Muscle of leg (tissue), 11 donors: ENCODE results near the gene EP300. TPM values are rescaled to one million over a fixed set of nuclear protein-coding genes. Genes with fewer than 3 reads are reported as not detected.
A peak's percentile ranks its signal among the peaks of the same experiment; 100 is the strongest.

Experiments
- DNase-seq: peaks from one replicate; pipeline ENCODE4 v3.0.0; 2013
- H3K27ac ChIP-seq: one replicate; pipeline ENCODE4 v1.5.1; 2013; ENCODE audit warnings: mild to moderate bottlenecking, low read length, control low read depth
- H3K27me3 ChIP-seq: one replicate; pipeline ENCODE4 v1.6.1; 2013; ENCODE audit warnings: low read length; ENCODE audit not compliant: control insufficient read depth, insufficient read depth
- H3K36me3 ChIP-seq: one replicate; pipeline ENCODE4 v1.6.1; 2013; ENCODE audit warnings: low read length; ENCODE audit not compliant: control insufficient read depth, insufficient read depth
- H3K4me1 ChIP-seq: one replicate; pipeline ENCODE4 v1.6.1; 2013; ENCODE audit warnings: low read length; ENCODE audit not compliant: control insufficient read depth, insufficient read depth
- H3K4me3 ChIP-seq: one replicate; pipeline ENCODE4 v1.5.1; 2013; ENCODE audit warnings: low read length, control low read depth
- H3K9me3 ChIP-seq: replicated peaks from 2 replicates; pipeline ENCODE4 v1.6.1; 2013; ENCODE audit warnings: low read depth, low read length; ENCODE audit not compliant: control insufficient read depth
- WGBS: methylation state at CpG from one replicate; pipeline ENCODE4 v1.1.5; 2013; ENCODE audit warnings: missing lambda C conversion rate; ENCODE audit not compliant: insufficient coverage; 5-methylcytosine and 5-hydroxymethylcytosine counted together
- polyA plus RNA-seq, 8 donors: library from polyadenylated mRNA; unstranded; fragments of 120-200 nt; gene quantifications; one replicate each; pipeline versions ENCODE4 v1.2.1 to v1.2.3, GENCODE V29; 2013; ENCODE audit warnings: inconsistent platforms in 1 of 8, low replicate concordance in 1 of 8; ENCODE audit not compliant: insufficient read length in 8 of 8, insufficient read depth in 1 of 8
- total RNA-seq: library from RNA; stranded (reverse); fragments of 120-200 nt; gene quantifications from one replicate; pipeline ENCODE4 v1.2.4, GENCODE V29; 2013

EP300 gene
- total and polyA plus RNA-seq, 9 donors: 27.6 to 48.0 (median 34.8) TPM

DNA sequence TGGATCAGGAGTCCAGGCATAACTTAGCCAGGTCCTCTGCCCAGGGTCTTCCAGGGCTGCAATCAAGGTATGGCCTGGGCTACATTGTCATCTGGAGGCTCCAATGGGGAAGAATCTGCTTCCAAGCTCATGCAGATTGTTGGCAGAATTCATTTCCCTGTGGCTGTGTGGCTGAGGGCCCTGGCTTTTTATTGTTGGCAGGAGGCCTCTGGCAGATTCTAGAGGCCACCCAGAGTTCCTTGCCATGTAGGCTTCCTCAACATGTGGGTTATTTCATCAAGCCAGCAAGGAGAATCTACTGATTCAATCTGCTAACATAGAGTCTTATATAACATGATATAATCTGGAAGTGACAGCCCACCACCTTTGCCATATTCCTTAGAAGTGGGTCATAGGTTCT, 16.4 kb upstream of the EP300 start:
- H3K4me3 ChIP-seq: no peak overlapping the region
- no peaks in the 10 kb centered on the region for H3K9me3 ChIP-seq
- H3K36me3 ChIP-seq: no peaks in the 10 kb centered on the region
- DNase-seq: no peak
- H3K27ac ChIP-seq: no peak overlapping the region
- no peaks in the 10 kb centered on the region for H3K4me1 ChIP-seq
- no peaks in the 10 kb centered on the region for H3K27me3 ChIP-seq

DNA sequence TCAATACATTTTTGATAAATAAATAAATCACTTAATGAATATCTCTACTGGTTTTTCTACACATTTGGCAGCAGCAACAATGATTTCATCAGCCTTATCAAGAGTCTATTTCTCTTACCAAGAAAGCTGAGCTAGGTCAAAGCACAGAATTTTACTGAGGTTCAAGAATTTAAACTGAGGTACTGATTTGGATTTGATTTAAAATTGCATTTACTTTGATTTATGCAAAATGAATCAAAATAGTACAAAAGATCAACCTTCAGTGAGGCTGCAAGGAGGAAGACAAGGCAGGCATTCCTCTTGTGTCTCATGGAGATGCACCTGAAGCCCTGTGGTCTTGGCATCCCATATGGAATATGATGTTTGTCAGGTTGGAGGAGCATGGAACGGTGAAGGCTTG, 15.5 kb upstream of the EP300 start:
- no peak overlapping the region for H3K27ac ChIP-seq
- no peaks in the 10 kb centered on the region for H3K36me3 ChIP-seq
- no peaks in the 10 kb centered on the region for H3K27me3 ChIP-seq
- DNase-seq: no peak
- H3K4me3 ChIP-seq: no peak overlapping the region
- no peaks in the 10 kb centered on the region for H3K9me3 ChIP-seq
- no CpG with 5 or more reads among the region's 1 CpG for WGBS
- H3K4me1 ChIP-seq: no peaks in the 10 kb centered on the region

GRCh38 chr22:41078931-41079330, 13.5 kb upstream of the EP300 start:
- no peaks in the 10 kb centered on the region for H3K36me3 ChIP-seq
- no peak overlapping the region for H3K4me3 ChIP-seq
- no peak overlapping the region for H3K27ac ChIP-seq
- H3K27me3 ChIP-seq: no peaks in the 10 kb centered on the region
- 38% methylated on average over 1 of the region's 1 CpG for WGBS
- no peaks in the 10 kb centered on the region for H3K4me1 ChIP-seq
- DNase-seq: peak; percentile 13
- H3K9me3 ChIP-seq: no peaks in the 10 kb centered on the region

- H3K4me1 ChIP-seq: peaks cover 2% of the 10 kb centered on the region
- no peak for DNase-seq
- WGBS: 43% methylated on average over 1 of the region's 2 CpGs
- H3K9me3 ChIP-seq: no peaks in the 10 kb centered on the region
- no peaks in the 10 kb centered on the region for H3K36me3 ChIP-seq
- H3K4me3 ChIP-seq: no peak overlapping the region
- no peaks in the 10 kb centered on the region for H3K27me3 ChIP-seq
- H3K27ac ChIP-seq: no peak overlapping the region
Measured at GRCh38 chr22:41085842-41086241, 6.5 kb upstream of the EP300 start.

DNA sequence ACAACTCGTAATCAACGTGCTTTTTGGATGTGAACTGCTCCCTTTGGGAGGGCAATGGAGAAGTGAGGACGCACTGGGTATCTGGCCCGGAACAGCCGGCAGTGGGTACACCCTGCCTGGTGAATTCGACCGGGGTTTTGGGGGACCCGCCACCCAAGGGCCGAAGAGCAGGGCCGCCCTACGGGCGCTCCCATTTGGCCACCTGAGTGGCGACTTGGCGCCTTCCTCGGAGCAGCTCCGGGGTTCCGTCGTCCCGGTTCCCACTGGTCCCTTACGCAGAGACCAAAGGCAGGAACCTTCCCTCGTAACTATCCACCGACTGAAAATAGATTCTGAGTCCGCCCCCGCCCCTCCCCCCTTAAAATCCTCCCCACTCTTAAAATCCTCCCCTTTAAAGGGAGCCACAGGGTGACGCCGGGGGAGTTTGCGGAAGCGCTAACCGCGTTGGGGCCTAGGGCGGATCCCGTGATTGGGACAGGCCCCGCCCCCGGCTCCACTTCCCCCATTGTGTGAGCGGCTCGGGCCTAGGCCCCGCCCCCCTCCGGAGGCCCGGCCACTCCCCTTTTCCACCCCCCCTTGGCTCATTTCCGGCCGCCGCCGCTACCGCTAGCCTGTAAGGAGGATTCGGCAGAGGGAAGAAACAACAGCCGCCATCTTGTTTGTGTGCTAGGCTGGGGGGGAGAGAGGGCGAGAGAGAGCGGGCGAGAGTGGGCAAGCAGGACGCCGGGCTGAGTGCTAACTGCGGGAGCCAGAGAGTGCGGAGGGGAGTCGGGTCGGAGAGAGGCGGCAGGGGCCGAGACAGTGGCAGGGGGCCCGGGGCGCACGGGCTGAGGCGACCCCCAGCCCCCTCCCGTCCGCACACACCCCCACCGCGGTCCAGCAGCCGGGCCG, 1.0 kb upstream of the EP300 start:
- peak overlapping the region; percentile 82 for H3K4me3 ChIP-seq
- H3K27me3 ChIP-seq: no peaks in the 10 kb centered on the region
- no peaks in the 10 kb centered on the region for H3K36me3 ChIP-seq
- peak; percentile 100 for DNase-seq
- H3K27ac ChIP-seq: peak overlapping the region; percentile 99
- H3K4me1 ChIP-seq: peaks cover 6% of the 10 kb centered on the region
- no peaks in the 10 kb centered on the region for H3K9me3 ChIP-seq
- 0% methylated on average over 52 of the region's 67 CpGs for WGBS

- H3K4me3 ChIP-seq: peak overlapping the region; percentile 94
- no peaks in the 10 kb centered on the region for H3K9me3 ChIP-seq
- no peaks in the 10 kb centered on the region for H3K36me3 ChIP-seq
- DNase-seq: peak; percentile 56
- H3K27me3 ChIP-seq: no peaks in the 10 kb centered on the region
- 0% methylated on average over 22 of the region's 31 CpGs for whole genome bisulfite sequencing
- H3K27ac ChIP-seq: peak overlapping the region; percentile 95
- H3K4me1 ChIP-seq: peaks cover 6% of the 10 kb centered on the region
Measured at GRCh38 chr22:41092847-41093411, 537 bp downstream of the EP300 start.

- Histone ChIP-seq H3K4me3 (peak overlapping the region; percentile 94), H3K27ac (no peak overlapping the region), H3K27me3 (no peaks in the 10 kb centered on the region), H3K4me1 (peaks cover 6% of the 10 kb centered on the region), H3K9me3 (no peaks in the 10 kb centered on the region), H3K36me3 (no peaks in the 10 kb centered on the region)
- WGBS: 0% methylated on average over 1 of the region's 5 CpGs
- peak; percentile 53 for DNase-seq
Measured at GRCh38 chr22:41094041-41094593, 1.7 kb downstream of the EP300 start.

DNA sequence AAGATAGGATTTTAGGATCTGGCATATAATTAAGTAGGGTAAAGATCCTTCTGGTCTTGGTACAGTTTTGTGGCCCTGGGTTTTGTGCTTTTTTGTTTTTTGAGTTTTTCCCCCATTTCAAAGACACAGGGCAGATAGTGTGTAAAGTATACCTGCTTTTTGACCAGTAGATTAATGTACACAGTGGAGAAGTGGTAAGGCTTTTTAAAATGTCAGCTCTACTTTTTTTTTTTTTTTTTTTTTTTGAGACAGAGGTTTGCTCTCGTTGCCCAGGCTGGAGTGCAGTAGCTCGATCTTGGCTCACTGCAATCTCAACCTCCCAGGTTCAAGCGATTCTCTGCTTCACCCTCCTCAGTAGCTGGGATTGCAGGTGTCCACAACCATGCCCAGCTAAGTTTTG, 4.0 kb downstream of the EP300 start:
- peaks cover 4% of the 10 kb centered on the region for H3K4me1 ChIP-seq
- H3K4me3 ChIP-seq: no peak overlapping the region

GRCh38 chr22:41096841-41097240, 4.4 kb downstream of the EP300 start:
- Histone ChIP-seq H3K9me3 (no peaks in the 10 kb centered on the region), H3K4me3 (no peak overlapping the region), H3K4me1 (peaks cover 4% of the 10 kb centered on the region), H3K36me3 (peaks cover 5% of the 10 kb centered on the region), H3K27ac (no peak overlapping the region), H3K27me3 (no peaks in the 10 kb centered on the region)
- DNase-seq: no peak
- 100% methylated on average over 2 of the region's 4 CpGs for WGBS

More for the DNA sequence above, 4.0 kb downstream of the EP300 start:
- peaks cover 5% of the 10 kb centered on the region for H3K36me3 ChIP-seq
- no peaks in the 10 kb centered on the region for H3K27me3 ChIP-seq
- no peak for DNase-seq
- no CpG with 5 or more reads among the region's 3 CpGs for WGBS
- no peaks in the 10 kb centered on the region for H3K9me3 ChIP-seq
- no peak overlapping the region for H3K27ac ChIP-seq

DNA sequence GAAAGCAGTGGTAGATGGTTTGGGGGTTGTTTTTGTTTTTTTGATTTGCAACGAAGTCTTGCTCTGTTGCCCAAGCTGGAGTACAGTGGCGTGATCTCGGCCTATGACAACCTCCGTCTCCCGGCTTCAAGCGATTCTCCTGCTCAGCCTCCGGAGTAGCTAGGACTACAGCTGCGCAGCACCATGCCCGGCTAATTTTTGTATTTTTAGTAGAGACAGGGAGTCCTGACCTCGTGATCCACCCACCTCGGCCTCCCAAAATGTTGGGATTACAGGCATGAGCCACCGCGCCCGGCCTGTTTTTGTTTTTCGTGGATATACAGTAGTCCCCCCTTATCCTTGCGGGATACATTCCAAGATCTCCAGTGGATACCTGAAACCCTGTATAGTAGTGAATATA, 6.6 kb downstream of the EP300 start:
- peaks cover 4% of the 10 kb centered on the region for H3K4me1 ChIP-seq
- no peaks in the 10 kb centered on the region for H3K9me3 ChIP-seq
- H3K36me3 ChIP-seq: peaks cover 5% of the 10 kb centered on the region
- no peak for DNase-seq
- H3K27ac ChIP-seq: no peak overlapping the region
- WGBS: no CpG with 5 or more reads among the region's 16 CpGs
- H3K27me3 ChIP-seq: no peaks in the 10 kb centered on the region
- H3K4me3 ChIP-seq: no peak overlapping the region
